Islet precursor cell (in vitro differentiated cells): Measurements from ENCODE around the gene CALML3.

Experiments used
- DNase-seq: peaks from one replicate; pipeline ENCODE4 v3.0.0-alpha.2; 2018

The CALML3 gene

DNA sequence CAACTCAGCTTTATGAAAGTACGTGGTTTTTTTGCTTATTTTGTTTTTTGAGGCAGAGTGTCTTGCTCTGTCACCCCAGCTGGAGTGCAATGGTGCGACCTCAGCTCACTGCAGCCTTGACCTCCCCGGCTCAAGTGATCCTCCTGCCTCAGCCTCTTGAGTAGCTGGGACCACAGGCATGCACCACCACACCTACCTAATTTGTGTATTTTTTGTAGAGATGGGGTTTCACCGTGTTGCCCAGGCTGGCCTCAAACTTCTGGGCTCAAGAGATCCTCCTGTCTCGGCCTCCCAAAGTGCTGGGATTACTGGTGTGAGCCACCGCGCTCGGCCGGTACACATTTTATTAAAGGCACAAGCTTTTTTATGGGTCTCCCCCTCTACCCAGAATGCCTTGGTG lies 34.3 kb downstream of the CALML3 start:
- DNase-seq: peak; percentile 28

DNA sequence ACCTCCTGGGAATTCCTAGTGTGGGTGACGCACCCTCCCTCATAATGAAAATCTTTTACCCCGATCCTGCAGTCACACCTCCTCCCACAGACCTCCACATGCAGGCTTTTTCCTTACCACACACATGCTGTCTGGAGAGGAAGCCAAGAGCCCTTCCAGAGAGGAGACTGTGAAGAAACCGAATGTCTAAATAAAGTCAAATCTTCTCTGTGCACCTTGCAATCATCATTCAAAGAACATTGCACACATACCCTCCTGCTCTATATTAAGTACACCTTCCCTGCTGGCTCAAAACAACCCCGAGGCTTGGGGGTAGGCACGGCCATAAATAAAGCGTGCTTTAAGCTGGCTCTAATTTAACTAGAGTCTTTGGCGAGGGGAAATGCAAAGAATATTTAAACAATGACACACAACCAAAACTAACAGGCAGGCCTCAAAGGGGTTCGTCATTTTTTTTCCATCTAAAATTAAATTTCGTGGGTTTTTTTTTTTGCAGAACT lies 34.9 kb downstream of the CALML3 start:
- DNase-seq: peak; percentile 56

GRCh38 chr10:5560142-5560816 lies 35.5 kb downstream of the CALML3 start:
- peak; percentile 61 for DNase-seq

GRCh38 chr10:5560817-5561703 lies 36.3 kb downstream of the CALML3 start:
- peak; percentile 51 for DNase-seq

DNA sequence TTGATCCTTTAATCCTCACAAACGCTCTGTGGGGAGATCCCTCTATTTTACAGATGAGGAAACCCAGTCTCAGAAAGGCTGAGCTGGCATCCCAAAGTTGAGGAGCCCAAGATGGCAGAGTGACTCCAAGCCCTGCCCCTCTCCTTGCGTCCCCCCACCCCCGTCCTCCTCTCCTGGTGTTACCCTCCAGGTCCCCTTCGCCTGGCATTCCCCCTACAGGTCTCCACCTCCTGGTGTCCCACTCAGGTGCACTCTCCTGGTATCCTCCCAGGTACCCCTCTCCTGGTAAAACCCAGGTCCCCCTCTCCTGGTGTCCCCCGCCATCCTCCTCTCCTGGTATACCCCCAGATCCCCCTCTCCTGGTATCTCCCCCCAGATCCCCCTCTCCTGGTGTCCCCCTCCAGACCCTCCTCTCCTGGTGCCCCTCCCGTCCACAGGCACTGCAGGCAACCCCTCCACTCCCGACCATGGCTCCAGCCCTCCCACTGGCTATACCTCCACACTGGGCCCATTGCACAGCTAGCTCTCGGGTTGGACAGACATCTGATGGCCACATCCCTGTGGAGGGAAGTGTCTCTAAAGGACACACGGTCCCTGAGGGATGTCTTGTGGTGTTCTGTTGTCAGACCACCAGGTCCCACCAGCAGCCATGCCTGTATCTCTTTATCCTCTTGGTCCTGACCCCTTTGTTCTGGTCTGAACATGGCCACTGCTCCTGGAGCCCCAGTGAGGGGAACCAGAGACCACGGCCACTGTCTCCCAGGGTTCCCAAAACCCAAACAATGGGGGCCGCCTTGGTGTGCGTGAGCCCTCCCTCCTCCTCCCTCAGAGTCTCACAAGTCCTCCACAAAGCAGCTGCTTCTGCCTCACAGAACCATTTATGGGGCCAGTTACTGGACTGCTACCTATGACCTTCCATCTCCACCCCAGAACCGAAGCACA lies 37.2 kb downstream of the CALML3 start:
- peak; percentile 45 for DNase-seq

- DNase-seq: peak; percentile 97
Observed at GRCh38 chr10:5563321-5563961, 38.7 kb downstream of the CALML3 start.

GRCh38 chr10:5563991-5564536 lies 39.3 kb downstream of the CALML3 start:
- peak; percentile 87 for DNase-seq

- no peak for DNase-seq
Observed at GRCh38 chr10:5564537-5565204, 39.9 kb downstream of the CALML3 start.

GRCh38 chr10:5565205-5565545 lies 40.4 kb downstream of the CALML3 start:
- peak; percentile 45 for DNase-seq

- peak; percentile 76 for DNase-seq
Observed at GRCh38 chr10:5565671-5566581, 41.2 kb downstream of the CALML3 start.

- peak; percentile 33 for DNase-seq
Observed at GRCh38 chr10:5566614-5567013, 41.9 kb downstream of the CALML3 start.

- no peak for DNase-seq
Observed at GRCh38 chr10:5567477-5567876, 42.7 kb downstream of the CALML3 start.

GRCh38 chr10:5568984-5569383 lies 44.2 kb downstream of the CALML3 start:
- DNase-seq: no peak

- DNase-seq: no peak
Observed at GRCh38 chr10:5569568-5569967, 44.8 kb downstream of the CALML3 start.

GRCh38 chr10:5570007-5570655 lies 45.4 kb downstream of the CALML3 start:
- peak; percentile 49 for DNase-seq

DNA sequence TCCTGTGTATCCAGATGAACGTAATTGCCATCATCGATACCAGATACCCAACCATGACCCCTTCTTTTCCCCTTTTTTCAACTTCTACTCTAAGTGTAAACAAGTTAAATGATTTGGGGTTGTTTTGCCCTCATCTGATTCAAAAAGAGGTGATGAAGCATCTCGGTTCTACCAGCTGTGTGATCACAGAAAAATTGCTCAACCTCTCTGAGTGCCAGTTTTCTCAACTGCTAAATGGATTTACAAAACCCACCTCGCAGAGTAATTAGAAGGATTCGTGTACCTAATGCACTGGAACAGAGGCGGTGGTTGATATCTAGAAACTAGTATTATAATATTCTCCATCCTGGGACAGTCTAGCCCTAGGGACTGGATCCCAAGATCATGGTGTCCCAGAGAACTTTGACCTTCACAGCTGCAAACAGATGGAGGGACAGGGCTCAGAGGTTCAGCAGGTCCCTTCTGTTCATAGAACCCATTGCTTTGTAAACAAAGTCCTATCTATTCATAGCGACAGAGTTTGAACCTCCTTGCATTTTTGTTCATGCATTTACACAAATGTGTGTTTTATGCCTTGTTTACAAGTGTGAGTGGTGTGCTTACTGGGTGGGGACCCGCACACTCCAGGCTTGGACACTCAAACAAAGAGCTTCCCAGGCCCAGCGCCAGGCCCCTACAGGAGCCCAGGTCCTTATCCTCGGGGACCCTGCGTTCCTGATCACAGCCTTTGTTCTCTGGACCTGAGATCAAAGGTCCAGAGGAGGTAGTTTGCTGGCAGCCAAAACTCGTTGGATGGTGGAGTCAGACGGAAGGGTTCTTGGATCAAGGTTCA lies 46.4 kb downstream of the CALML3 start:
- no peak for DNase-seq

GRCh38 chr10:5571826-5572225 lies 47.1 kb downstream of the CALML3 start:
- DNase-seq: no peak

GRCh38 chr10:5573319-5573950 lies 48.7 kb downstream of the CALML3 start:
- DNase-seq: no peak
